Heart right ventricle (tissue), 16 donors: ENCODE results near the gene SUGCT. TPM values are rescaled to one million over a fixed set of nuclear protein-coding genes. Genes with fewer than 3 reads are reported as not detected.
A peak's percentile ranks its signal among the peaks of the same experiment; 100 is the strongest.

Experiments used
- ATAC-seq, 8 donors: fragments of 200-7000 bp; cut with Tn5 transposase; one replicate each; pipeline ENCODE4 v1.9.1; 2020; ENCODE audit warnings: mild to moderate bottlenecking in 8 of 8, moderate library complexity in 8 of 8, moderate number of reproducible peaks in 1 of 8
- DNase-seq, 2 donors: peaks; one replicate each; pipeline ENCODE4 v3.0.0-alpha.2; 2020
- H3K27ac ChIP-seq, 10 donors: fragments of 200-600 bp; sonication (generic) in 2 of 10; one replicate each; pipeline versions ENCODE4 v1.5.0 to v1.8.0; 2020 to 2022; ENCODE audit warnings: mild to moderate bottlenecking in 3 of 10
- H3K27me3 ChIP-seq, 7 donors: fragments of 200-600 bp; one replicate each; pipeline ENCODE4 v1.8.0; 2021 to 2022; ENCODE audit warnings: mild to moderate bottlenecking in 2 of 7
- H3K36me3 ChIP-seq, 9 donors: fragments of 200-600 bp; sonication (generic) in 1 of 9; one replicate each; pipeline versions ENCODE4 v1.5.0 to v1.8.0; 2020 to 2022; ENCODE audit warnings: mild to moderate bottlenecking in 2 of 9
- H3K4me1 ChIP-seq, 9 donors: fragments of 200-600 bp; sonication (generic) in 1 of 9; one replicate each; pipeline versions ENCODE4 v1.5.0 to v1.8.0; 2020 to 2022; ENCODE audit warnings: mild to moderate bottlenecking in 4 of 9
- H3K4me3 ChIP-seq, 10 donors: fragments of 200-600 bp; sonication (generic) in 2 of 10; one replicate each; pipeline versions ENCODE4 v1.5.0 to v1.8.0; 2020 to 2022; ENCODE audit warnings: mild to moderate bottlenecking in 7 of 10, moderate library complexity in 2 of 10
- H3K9me3 ChIP-seq, 11 donors: fragments of 200-600 bp in 10 of 11; sonication (generic) in 2 of 11; one replicate each; pipeline versions ENCODE4 v1.5.0 to v1.8.0; 2013 to 2022; ENCODE audit warnings: mild to moderate bottlenecking in 2 of 11, control low read depth in 1 of 11, moderate library complexity in 1 of 11
- CTCF ChIP-seq, 9 donors: fragments of 200-600 bp; sonication (generic) in 2 of 9; IDR thresholded peaks; one replicate each; pipeline versions ENCODE4 v1.5.0 to v1.8.0; 2021 to 2022; ENCODE audit warnings: antibody characterized with exemption in 9 of 9, mild to moderate bottlenecking in 5 of 9, moderate library complexity in 1 of 9
- WGBS, 2 donors: extraction: QIAGEN DNeasy Blood & Tissue Kit; methylation state at CpG; one replicate each; pipeline ENCODE4 v1.1.7; 2013; ENCODE audit warnings: inconsistent platforms in 1 of 2; 5-methylcytosine and 5-hydroxymethylcytosine counted together
- intact Hi-C, 10 donors: fragments of 100-400 bp; cut with DNase I; formaldehyde crosslinking; loops; one replicate each; pipeline versions ENCODE4 v1.11.1 to v1.14.2; 2022
- polyA plus RNA-seq, 2 donors: library from polyadenylated mRNA; stranded (reverse); fragments of 200-250 nt; gene quantifications; one replicate each; pipeline ENCODE4 v1.2.3, GENCODE V29; 2013
- total RNA-seq, 10 donors: library from RNA; stranded (reverse); fragmentation: NEBNext Ultra II Directional in 3 of 10; extraction: Animal tissue kit (Norgen Biotek cat#: 25700) in 3 of 10; gene quantifications; one replicate each; pipeline versions ENCODE4 v1.2.1 to v1.2.4, GENCODE V29; 2021 to 2023
- donor health status: Arrhythmogenic right ventricular cardiomyopathy.
- donor health status: ischemic (EF 13 %, LVEDD 7.1; RV severe dilation, severe dysfunction).
- donor health status: healthy with polysubstance abuse.
- donor health status: DM: no; HTN: yes; CAD: no.
- donor health status: DM: no; HTN: no; CAD: no.
- donor health status: ischemic (EF 25% LVEDD 6.9; RV normal size, moderate dysfunction).
- donor health status: ischemic (EF 25% LVEDD 5.7; RV mildly dilated, moderate dysfunction).
- donor health status: healthy.
- donor health status: DM: yes; HTN: yes; CAD: no.
- donor health status: Ischemic cardiomyopathy.
- donor health status: ischemic (EF 35%, LVEDD 5.7; RV mildly dilated, moderate dysfunction).
- donor health status: nonischemic (EF 11% LVEDD 7.7; RV severe dilation, severe dysfunction).
- donor health status: DM: yes; HTN: yes; CAD: no.
- donor health status: PGD.
- donor health status: ischemic (EF 29% LVEDD 5.4; RV normal size, mild dysfunction).
- donor health status: nonischemic (EF 23%, LVEDD 6.1; RV moderate dilation, normal function).

The SUGCT gene
- total and polyA plus RNA-seq, 12 donors = 1.2 to 8.1 (median 6.1) TPM

DNA sequence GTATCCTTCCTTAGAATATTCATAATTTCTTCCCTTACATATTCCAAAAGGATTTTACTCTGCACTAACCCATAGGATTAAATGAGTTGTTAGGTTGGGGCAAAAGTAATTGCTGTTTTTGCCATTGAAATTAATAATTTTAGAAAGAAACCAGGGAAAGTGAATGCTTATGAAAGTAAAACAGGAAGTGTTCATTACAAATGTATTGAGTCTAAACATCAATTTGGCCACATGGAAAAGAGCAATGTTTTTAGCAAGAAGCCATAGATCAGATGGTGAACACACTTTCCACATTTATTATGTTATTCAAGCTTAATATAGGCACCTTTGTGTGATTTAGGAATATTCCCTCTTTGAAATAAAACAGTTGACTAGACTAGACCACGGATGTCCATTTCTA is 102.9 kb downstream of the SUGCT start:
- 85 to 91% methylated on average over 1 of the region's 1 CpG for WGBS, 2 donors
- no peaks in the 10 kb centered on the region for H3K4me1 ChIP-seq
- no peaks in the 10 kb centered on the region for H3K36me3 ChIP-seq
- no peak for ATAC-seq
- H3K9me3 ChIP-seq = no peaks in the 10 kb centered on the region
- no peaks in the 10 kb centered on the region for H3K27me3 ChIP-seq
- no peak overlapping the region for H3K27ac ChIP-seq
- no peak overlapping the region for H3K4me3 ChIP-seq
- intact Hi-C loops = no loop called here
- no peak for TF ChIP-seq CTCF (IDR thresholded peaks at IDR 0.05)
- no peak for DNase-seq

GRCh38 chr7:40239755-40240303 is 105.0 kb downstream of the SUGCT start:
- Histone ChIP-seq H3K27me3 (no peaks in the 10 kb centered on the region), H3K9me3 (no peaks in the 10 kb centered on the region), H3K27ac (no peak overlapping the region), H3K36me3 (no peaks in the 10 kb centered on the region), H3K4me1 (no peaks in the 10 kb centered on the region), H3K4me3 (no peak overlapping the region)
- 68 to 75% methylated on average over 7 of the region's 7 CpGs for WGBS, 2 donors
- ATAC-seq (peak in 1 of 8 donors; percentile 35), DNase-seq (no peak)
- intact Hi-C loops = loop anchor here in 1 of 10 donors (10.0 kb wide), 1 partner anchor 1475 kb away; no protein-coding TSS in a partner anchor
- no peak for TF ChIP-seq CTCF (IDR thresholded peaks at IDR 0.05)

GRCh38 chr7:40243076-40243475 is 108.3 kb downstream of the SUGCT start:
- no peak for TF ChIP-seq CTCF (IDR thresholded peaks at IDR 0.05)
- Histone ChIP-seq H3K4me1 (no peaks in the 10 kb centered on the region), H3K36me3 (no peaks in the 10 kb centered on the region), H3K27me3 (no peaks in the 10 kb centered on the region), H3K9me3 (no peaks in the 10 kb centered on the region), H3K4me3 (no peak overlapping the region), H3K27ac (no peak overlapping the region)
- no peak for ATAC-seq
- DNase-seq = no peak
- WGBS, 2 donors = 94 to 96% methylated on average over 1 of the region's 1 CpG
- intact Hi-C loops = loop anchor here in 1 of 10 donors (10.0 kb wide), 1 partner anchor 1472 kb away; no protein-coding TSS in a partner anchor

DNA sequence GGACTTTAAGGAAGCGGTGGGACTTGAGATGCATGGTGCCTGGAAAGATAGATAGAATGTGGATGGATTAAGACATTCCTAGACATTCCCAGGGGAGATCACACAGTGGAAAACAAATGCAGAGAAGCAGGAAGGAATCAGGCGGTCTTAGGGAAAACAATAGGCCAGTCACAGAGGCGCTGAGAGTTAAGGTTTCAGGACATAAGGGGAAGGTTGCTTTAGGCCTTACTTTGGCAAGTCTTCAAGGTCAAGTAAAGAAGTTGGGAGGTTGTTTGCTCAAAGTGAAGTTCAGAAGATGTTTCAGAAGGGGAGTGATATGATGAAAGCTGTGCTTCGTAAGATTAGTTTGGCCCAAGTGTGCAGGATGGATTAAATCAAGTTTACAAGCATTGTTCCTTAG is 109.4 kb downstream of the SUGCT start:
- no peaks in the 10 kb centered on the region for H3K36me3 ChIP-seq
- no peaks in the 10 kb centered on the region for H3K4me1 ChIP-seq
- H3K4me3 ChIP-seq = no peak overlapping the region
- no peak for DNase-seq
- ATAC-seq = no peak
- H3K27me3 ChIP-seq = no peaks in the 10 kb centered on the region
- WGBS, 2 donors = 62 to 69% methylated on average over 4 of the region's 4 CpGs
- H3K9me3 ChIP-seq = no peaks in the 10 kb centered on the region
- no peak for TF ChIP-seq CTCF (IDR thresholded peaks at IDR 0.05)
- intact Hi-C loops = loop anchor here in 1 of 10 donors (10.0 kb wide), 1 partner anchor 1471 kb away; no protein-coding TSS in a partner anchor
- no peak overlapping the region for H3K27ac ChIP-seq
